Keratinocyte (primary cell): Measurements from ENCODE around the gene SP110. TPM values are rescaled to one million over a fixed set of nuclear protein-coding genes. Genes with fewer than 3 reads are reported as not detected.

Experiments
- polyA plus RNA-seq, 5 experiments: library from polyadenylated mRNA; depleted of rRNA in 3 of 5; stranded (reverse) in 3 of 5; stranded (forward) in 1 of 5; unstranded in 1 of 5; fragments of >200 nt; gene quantifications; 1 replicate in 1 of 5; 2 replicates in 3 of 5; 3 replicates in 1 of 5; pipeline versions ENCODE4 v1.2.1 to v1.2.3, GENCODE V29; 2011 to 2012; ENCODE audit warnings: missing spikeins in 2 of 5, low read depth in 1 of 5, low replicate concordance in 1 of 5

The SP110 gene
- polyA plus RNA-seq, 1 donor (not counting 4 experiments of a cell fraction or from before 2014, with no cell fraction given): 26.5 TPM

Other genes starting within 250 kb of the SP110 start
- 0.34 to 0.97 TPM (median 0.67 TPM) in 3 replicates for gene SLC16A14, start 151.1 kb downstream of the SP110 start, polyA plus RNA-seq
- gene SP140, start 5.8 kb upstream of the SP110 start, polyA plus RNA-seq: 0.95 to 1.2 TPM (median 0.95 TPM) in 3 replicates
- gene SP140L, start 107.2 kb upstream of the SP110 start, polyA plus RNA-seq: 9.0 to 10.8 TPM (median 9.4 TPM) in 3 replicates
- gene SP100, start 196.2 kb upstream of the SP110 start, polyA plus RNA-seq: 79.9 to 136 TPM (median 101 TPM) in 3 replicates